SU-DHL-6 (cell line): ENCODE measurements around the gene MCM9.

Experiments used
- EZH2phosphoT487 ChIP-seq: fragments of 200-600 bp; sonication (generic), shearing (Covaris generic); conservative IDR thresholded peaks from 2 replicates; pipeline ENCODE4 v1.6.1; 2018; ENCODE audit warnings: mild to moderate bottlenecking, antibody characterized with exemption, low read length, moderate library complexity, mixed read lengths
- TF ChIP-seq, protein P1 (sequence below): fragments of 200-600 bp; sonication (generic); IDR thresholded peaks from one replicate; pipeline ENCODE4 v1.5.1; 2017; ENCODE audit warnings: antibody characterized with exemption, mild to moderate bottlenecking, low read length, moderate library complexity; ENCODE audit not compliant: insufficient read depth, poor library complexity, severe bottlenecking

DNA sequence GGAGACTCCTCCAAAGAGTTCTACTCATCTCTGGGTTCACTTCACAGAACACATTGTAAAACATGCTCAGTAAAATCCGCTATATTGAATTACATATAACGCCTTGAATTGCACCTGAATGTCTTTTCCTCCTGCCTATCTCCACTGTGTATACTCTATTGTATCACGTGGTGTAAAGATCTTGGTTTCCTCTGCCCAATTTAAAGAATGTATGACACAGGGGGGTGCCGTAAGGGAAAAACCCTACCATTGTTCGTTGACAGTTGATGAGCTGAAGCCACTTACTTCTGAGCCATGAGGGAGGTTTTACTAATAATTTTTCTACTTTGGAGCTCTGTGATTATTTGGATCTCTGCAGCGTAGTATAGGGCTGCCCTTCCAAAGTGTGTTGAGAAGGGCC lies 35.0 kb downstream of the MCM9 start:
- TF ChIP-seq, protein P1, sequence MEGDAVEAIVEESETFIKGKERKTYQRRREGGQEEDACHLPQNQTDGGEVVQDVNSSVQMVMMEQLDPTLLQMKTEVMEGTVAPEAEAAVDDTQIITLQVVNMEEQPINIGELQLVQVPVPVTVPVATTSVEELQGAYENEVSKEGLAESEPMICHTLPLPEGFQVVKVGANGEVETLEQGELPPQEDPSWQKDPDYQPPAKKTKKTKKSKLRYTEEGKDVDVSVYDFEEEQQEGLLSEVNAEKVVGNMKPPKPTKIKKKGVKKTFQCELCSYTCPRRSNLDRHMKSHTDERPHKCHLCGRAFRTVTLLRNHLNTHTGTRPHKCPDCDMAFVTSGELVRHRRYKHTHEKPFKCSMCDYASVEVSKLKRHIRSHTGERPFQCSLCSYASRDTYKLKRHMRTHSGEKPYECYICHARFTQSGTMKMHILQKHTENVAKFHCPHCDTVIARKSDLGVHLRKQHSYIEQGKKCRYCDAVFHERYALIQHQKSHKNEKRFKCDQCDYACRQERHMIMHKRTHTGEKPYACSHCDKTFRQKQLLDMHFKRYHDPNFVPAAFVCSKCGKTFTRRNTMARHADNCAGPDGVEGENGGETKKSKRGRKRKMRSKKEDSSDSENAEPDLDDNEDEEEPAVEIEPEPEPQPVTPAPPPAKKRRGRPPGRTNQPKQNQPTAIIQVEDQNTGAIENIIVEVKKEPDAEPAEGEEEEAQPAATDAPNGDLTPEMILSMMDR = no peak
- no peak for TF ChIP-seq EZH2phosphoT487
